NCI-H748 treated with DMSO at 0.1 percent for 48 hours (cell line): Measurements from ENCODE around the gene ZNF726.
"Not testable (repeated sequence)": the region's sequence is repeated elsewhere in the genome, so short reads cannot be mapped to it uniquely, and the experiment has no call there.

ENCODE experiments used
- DNase-seq: peaks from one replicate; lab custom pipeline; 2025; lab: John Stamatoyannopoulos, UW

ZNF726 gene

DNA sequence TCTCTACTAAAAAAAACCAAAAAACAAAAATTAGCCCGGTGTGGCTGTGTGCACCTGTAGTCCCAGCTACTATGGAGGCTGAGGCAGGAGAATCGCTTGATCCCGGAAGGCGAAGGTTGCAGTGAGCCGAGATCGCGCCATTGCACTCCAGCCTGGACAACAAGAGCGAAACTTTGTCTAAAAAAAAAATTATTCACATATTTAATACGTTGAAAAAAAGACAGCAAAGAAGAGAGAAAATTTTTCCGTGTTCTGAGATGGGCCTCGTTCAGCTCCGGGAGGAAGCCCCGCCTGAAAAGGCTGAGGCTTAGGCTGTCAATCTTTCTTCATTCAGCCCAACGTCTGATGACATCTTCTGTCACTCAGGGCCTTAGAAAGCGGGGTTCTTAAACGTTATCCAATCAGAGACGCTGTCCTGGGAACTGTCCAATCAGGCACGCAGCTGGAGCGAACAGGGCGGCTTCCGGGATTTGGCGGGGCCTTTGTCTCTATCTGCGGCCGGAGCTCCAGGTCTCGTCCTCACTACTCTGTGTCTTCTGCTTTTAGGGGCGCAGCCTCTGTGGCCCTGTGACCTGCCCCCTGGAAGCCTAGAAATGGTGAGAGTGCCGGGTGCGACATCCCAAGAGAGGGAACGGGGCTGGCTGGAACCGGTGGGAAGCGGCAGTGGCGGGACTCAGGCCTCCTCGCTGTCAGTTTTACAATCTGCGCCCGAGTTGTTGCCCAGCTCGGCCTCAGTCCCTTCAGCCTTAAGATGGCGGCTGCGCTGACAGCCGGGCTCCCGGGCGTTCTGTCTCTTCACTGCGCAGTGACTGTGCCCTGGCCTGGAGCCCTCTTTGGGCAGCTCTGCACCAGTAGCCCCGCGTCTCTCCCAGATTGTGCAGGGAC is at the start of gene ZNF726:
TSS of gene ZNF726 (plus strand) at position 485 of the 885 bp plus-strand sequence. CDS start at position 594, 109 bp downstream.
- DNase-seq, result peak; percentile 80

DNA sequence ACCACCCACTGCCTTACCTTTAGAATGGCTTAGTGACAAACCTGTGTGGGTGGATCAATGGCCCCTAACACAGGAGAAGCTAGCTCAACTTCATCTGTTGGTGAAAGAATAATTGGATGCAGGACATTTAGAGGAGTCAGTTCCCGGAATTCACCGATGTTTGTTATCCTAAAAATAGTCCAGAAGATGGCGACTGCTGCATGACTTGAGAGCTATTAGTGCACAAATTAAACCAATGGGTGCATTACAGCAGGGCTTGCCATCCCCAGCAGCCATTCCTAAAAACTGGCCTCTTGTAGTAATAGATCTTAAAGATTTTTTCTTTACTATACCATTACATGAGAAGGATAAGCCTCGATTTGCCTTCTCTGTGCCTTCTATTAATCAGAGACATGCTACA is 46.8 kb upstream of the ZNF726 start:
- DNase-seq, result peak; percentile 1

DNA sequence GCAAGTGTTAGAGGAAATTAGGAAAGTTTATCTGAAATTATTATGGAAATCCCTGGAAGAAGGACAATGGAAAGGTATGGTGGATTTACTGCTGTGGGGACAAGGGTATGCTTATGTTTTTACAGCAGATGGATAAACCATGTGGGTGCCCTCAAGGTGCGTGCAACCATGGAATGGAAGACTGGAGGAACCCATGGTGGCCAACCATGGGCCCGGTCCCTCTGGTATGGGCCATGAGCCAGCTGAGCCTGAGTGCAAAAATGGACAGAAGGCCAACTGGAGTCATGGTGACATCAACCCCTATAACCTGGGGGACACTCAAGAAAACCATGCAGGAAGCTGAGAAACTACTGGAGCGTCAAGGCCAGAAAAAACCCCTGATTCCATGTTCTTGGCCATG is 46.1 kb upstream of the ZNF726 start:
- DNase-seq, result no peak

DNA sequence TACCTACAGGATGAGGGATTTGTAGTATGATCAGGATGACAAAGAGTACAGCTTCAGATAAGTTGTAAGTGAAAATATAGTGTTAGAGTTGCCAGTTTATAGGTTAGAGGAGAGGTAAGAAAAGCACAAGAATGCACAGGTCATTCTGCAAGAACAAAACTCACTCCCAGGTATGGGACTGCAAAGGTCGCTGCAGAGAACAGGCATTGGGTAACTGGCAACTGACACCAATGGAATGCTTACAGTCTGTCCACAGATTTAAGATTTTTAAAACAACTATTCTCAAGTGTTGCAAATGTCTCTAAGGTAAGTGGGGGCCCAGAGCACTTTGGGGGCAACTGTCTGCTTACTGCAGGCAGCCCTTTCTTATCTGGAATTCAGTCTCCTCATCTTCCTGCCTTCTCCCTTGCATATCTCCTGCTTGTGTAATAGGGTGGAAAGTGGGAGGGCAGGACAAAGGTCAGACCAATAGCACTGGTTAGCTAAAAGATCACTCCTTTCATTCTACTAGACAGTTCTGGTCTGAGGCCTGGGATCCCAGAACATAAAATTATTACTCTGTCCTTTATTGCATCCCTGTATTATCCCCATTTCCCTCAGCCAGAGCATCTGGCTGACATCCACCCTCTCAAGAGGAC is 42.3 kb upstream of the ZNF726 start:
- no peak for DNase-seq

DNA sequence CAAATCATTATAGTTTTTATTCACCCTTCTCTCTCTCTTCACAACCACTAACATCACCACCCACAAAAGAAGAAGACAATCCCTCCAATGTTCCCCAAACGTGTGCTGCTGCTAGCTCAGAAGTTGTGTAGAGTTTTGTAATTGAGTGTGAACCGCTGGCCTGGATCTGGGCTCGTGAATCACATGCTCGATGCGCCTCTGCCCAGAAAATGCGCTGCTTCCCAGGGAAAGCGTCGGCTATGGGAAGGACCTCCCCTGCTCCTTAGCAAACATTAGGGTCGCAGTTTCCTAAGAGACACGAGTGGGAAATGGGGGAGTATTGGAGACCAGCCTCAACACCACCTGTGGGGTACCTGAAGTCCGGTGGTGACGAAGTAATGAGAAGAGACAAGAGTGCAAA is 38.4 kb upstream of the ZNF726 start:
- no peak for DNase-seq

DNA sequence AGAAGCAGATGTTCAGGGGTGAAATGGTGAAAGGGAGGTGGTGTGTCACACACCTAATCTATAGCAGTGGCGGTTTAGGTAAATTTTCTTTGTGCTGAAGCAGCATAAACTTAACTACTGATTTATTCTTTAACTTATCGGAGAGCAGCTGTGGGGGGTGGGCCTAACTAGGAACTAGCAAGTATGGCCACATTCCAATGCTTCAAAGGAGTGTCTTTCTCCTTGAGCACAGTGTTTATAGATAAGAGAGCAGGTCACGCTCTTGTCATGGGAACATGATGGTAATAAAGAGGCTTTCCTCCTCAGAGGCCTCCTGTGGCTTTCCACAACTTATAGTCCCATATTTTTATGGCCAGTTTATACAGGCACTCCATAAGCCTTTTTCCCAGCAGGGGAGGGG is 37.9 kb upstream of the ZNF726 start:
- not testable (repeated sequence) for DNase-seq

DNA sequence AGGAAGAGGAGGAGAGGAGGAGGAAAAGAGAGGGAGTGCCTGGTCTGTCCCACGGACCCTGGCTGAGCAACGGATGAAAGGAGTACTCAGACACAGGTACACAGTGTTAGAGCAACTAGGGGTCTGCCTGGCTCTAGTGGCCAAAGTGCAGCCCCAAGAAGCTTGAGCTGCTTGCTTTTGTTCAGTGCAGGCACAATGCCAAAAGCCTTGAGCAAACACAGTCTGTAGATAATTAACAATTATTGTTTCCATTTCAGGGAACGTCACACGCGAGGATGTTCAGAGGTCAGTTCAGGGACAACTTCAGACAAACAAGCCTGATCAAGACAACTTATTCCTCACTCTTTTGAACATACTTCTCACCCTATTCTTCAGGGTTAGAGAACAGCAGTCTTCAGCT is 32.2 kb upstream of the ZNF726 start:
- DNase-seq, result peak; percentile 48

DNA sequence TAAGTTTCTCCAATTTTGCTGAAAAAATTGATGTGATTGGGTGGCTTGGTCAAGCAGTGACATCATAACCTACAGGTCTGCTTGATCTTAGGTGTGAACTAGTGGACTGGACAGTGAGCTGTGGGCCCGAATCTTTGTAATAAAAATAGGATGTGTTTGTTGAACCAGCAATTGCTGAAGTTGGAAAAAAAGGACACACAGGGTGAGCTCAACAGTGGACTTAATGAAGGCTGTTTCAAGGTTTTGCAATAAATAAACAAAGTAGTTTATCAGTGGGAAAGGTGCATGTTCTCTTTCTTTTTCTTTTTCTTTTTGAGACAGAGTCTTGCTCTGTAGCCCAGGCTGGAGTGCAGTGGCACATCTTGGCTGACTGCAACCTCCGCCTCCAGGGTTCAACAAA is 30.3 kb upstream of the ZNF726 start:
- DNase-seq, result no peak

DNA sequence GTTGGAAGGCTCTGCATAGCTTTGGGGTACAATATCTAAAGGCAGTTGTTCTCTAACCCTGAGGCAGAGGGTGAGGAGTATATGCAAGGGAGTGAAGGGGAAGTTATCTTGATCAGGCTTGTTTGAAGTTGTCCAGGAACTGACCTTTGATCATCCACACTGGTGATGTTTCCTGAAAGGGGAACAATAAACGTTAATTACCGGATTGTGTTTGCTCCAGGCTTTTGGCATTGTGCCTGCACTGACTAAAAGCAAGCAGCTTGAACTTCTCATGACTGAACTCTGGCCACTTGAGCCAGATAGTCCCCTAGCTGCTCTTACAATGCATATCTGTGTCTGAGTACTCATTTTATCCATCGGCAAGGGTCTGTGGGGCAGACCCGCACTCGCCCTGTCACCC is 27.0 kb upstream of the ZNF726 start:
- peak; percentile 56 for DNase-seq

DNA sequence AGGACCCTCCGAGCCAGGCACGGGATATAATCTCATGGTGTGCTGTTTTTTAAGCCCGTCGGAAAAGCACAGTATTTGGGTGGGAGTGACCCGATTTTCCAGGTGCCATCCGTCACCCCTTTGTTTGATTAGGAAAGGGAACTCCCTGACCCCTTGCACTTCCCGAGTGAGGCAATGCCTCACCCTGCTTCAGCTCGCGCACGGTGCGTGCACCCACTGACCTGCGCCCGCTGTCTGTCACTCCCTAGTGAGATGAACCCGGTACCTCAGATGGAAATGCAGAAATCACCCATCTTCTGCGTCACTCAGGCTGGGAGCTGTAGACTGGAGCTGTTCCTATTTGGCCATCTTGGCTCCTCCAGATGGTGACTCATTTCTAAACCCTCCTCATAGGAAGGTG is 18.6 kb upstream of the ZNF726 start:
- DNase-seq, result not testable (repeated sequence)

DNA sequence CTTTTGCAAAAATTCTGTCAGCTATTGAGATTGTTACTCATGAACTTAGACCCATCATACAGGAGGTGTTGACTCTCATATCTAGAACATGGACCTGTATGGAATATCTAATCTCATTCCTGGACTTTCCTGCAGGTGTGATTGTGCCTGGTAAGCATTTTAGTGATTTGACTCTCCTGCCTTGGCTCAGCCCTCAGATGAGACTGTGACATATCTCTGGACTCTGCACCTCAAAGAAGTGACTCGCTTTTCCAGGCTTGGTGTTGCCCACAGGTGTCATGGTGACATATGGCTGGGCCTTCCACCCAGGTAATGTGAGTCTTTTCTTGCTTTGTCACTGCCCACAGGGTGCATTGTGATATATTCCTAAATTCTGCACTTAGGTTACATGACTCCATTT is 17.8 kb upstream of the ZNF726 start:
- DNase-seq, result no peak

DNA sequence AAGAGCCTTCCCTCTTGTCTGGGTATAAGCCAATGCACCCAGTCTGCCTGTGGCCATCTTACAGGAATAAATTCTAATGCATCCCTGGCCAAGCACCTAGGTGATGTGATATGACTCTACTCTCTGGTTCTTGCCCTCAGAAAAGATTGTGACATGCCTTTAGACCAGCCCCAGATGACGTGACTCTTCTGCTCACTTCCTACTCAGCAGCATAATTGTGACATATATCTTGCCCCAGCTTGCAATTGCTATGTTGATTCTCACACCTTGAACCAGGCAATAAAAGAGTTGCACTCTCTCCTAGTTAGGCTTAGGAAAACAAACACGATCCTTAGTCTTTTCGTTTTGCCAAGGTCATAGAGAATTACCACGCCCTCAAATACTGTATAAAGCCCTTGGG is 13.3 kb upstream of the ZNF726 start:
- no peak for DNase-seq

DNA sequence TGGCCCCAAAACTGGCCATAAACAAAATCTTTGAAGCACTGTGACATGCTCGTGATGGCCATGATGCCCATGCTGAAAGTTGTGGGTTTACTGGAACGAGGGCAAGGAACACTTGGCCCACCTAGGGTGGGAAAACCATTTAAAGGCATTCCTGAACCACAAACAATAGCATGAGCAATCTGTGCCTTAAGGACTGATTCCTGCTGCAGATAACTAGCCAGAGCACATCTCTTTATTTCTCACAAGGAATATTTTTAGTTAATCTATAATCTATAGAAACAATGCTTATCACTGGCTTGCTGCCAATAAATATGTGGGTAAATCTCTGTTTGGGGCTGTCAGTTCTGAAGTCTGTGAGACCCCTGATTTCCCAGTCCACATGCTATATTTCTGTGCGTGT is 10.3 kb upstream of the ZNF726 start:
- no peak for DNase-seq

DNA sequence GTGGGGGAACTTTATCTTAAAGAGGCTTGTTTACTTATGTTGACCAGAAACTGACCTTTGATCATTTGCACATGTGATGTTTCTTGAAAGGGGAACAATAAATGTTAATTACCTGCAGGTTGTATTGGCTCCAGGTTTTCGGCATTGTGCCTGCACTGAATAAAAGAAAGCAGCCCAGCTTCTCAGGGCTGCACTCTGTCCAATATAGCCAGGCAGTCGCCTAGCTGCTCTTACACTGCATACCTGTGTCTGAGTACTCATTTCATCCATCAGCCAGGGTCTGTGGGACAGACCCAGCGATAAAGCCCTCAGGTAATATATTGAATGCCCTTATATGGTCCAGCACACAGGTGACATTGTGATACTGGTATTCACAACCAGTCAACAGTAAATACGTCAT is 8.9 kb upstream of the ZNF726 start:
- DNase-seq, result no peak

DNA sequence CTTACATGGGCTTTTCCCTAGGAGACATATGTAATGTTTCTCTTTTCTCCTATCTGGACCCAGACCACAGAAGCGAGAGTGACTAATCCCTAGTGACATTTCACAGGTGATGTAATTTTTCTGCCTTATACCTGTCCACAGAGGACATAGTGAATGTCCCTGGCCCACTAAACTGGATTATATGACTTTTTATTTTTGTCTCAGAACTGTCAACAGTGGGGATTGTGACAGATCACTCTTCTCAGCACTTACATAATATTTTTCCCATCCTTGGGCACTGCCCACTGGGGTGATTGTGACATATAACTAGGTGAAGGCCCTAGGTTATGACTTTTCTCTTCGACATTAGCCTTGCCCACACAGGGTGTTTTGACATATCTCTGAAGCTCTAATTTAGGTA is 7.9 kb upstream of the ZNF726 start:
- DNase-seq, result no peak

DNA sequence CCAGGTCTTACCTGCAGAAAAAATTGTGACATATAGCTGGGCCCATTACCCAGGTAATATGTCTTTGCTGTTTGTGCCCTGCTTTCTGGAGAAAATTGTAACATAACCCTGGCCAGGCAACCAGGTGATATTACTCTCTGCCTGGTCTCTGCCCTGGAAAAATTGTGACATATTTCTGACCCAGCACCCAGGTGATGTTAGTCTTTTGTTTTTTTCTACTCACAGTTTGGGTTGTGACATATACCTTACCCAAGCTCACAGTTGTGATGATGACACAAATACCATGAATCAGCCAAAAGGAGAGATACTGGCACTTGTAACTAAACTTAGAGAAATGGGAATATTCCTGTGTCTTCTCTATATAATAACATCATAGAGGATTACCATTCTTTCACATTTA is 6.5 kb upstream of the ZNF726 start:
- DNase-seq, result no peak

DNA sequence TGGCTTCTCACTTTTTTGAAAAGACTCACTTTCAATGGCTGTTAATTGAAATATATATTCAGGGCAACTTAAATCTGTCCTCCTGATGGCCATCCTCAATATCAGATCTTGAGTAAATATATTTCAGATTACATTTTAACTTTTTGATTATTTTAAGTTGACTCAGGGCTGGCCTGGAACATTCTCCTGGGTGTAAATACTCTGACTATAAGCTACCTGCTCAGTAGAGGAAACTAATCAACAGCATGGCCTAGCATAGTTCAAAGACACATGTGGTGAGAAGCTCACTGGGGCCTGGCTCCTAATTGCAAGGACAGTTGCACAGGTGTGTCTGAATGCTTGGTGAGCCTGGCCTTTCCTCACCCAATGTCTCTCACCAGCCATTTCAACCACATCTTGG is 5.5 kb upstream of the ZNF726 start:
- DNase-seq, result no peak

DNA sequence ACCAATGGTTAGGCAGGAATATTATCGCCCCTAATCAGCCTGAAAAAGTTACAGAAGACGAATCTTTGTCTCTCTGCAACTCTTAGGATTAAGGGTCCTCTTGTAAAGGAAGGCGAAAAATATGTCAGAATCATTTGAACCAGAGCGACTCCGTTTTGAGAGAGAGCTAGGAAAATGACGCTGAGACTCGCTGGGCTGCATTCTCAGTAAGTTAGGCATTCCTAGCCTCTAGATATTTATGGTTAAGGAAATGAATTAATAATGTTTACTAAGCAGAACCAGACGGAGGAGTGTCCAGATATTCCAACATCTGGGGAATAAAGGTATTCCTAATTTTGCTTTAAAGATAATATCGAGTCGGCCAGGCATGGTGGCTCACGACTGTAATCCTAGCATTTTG is 755 bp upstream of the ZNF726 start:
- no peak for DNase-seq

DNA sequence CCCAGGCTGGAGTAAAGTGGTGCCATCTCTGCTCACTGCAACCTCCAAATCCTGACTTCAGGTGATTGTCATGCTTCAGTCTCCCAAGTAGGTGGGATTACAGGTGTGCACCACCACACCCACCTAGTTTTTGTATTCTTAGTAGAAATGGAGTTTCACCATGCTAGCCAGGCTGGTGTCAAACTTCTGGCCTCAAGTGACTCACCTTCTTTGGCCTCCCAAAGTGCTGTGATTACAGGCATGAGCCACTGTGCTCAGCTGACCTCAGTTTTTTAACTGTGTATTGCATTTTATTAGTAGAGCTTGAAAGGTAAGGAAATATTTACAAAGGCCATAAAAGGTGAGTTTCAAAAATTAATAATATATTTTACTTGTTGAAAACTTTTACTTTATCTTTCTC is 2.3 kb downstream of the ZNF726 start:
- no peak for DNase-seq

DNA sequence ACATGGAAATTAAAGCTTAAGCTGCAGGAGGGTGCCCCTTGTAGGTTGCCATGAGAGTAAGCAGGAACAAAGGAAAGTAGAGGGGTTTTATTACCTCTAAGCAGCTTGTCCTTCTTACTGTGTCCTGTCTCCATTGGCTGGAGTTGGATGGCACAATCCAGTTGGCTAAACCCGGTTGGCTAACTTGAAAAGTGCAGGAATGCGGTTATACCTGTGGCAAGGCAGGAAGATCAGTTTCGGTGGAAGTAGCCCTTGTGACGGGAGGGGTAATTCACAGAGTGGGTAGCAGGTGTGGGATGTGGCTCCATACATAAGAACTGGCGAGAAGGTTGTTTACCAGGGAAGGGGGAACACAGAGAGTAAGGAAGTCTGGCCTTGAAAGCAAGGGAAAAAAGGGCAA is 3.2 kb downstream of the ZNF726 start:
- DNase-seq, result peak; percentile 19

DNA sequence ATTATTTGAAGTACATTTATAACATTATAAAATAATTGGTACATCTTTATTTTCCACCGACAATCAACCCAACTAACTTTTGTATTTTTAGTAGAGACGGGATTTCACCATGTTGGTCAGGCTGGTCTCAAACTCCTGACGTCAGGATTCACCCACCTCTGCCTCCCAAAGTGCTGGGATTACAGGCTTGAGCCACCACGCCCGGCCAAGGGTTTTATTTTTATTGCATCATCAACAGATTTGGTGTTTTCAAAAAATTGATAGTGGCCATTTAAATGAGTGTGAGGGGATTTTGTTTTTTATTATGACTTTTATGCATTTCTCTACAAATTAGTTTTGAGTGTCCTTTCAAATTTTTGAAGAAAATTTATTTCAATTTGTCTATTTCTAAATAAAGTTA is 10.6 kb downstream of the ZNF726 start:
- no peak for DNase-seq

DNA sequence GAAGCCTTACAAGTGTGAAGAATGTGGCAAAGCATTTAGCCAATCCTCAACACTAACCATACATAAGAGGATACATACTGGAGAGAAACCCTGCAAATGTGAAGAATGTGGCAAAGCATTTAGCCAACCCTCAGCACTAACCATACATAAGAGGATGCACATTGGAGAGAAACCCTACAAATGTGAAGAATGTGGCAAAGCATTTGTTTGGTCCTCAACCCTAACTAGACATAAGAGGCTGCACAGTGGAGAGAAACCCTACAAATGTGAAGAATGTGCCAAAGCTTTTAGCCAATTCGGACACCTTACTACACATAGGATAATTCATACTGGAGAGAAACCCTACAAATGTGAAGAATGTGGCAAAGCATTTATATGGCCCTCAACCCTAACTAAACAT is 18.2 kb downstream of the ZNF726 start:
- no peak for DNase-seq

DNA sequence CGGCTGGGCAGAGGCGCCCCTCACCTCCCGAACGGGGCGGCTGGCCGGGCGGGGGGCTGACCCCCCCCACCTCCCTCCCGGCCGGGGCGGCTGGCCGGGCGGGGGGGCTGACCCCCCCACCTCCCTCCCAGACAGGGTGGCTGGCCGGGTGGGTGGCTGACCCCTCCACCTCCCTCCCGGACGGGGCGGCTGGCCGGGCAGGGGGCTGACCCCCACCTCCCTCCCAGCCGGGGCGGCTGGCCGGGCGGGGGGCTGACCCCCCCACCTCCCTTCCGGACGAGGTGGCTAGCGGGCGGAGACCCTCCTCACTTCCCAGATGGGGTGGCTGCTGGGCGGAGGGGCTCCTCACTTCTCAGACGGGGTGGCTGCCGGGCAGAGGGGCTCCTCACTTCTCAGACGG is 22.3 kb downstream of the ZNF726 start:
- not testable (repeated sequence) for DNase-seq

DNA sequence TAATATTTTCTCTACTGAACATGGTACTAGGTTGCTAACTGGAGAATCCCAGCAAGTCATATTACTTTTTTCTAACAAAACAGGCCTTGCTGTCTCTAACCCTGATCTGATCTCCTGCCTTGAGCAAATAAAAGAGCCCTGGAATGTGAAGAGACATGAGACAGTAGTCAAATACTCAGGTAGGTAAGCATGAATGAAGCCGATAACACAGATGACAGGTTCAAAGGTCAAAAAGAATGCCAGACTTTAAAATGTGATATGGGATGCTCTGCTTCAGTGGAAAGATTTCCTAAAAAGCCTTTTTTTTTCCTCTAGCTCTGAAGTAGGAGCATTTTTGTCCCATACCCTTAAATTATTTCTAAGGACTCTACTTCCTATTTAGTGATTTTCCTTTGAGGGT is 28.7 kb downstream of the ZNF726 start:
- no peak for DNase-seq
